ENCODE measurements around the gene PYCR2.

PYCR2 gene

DNA sequence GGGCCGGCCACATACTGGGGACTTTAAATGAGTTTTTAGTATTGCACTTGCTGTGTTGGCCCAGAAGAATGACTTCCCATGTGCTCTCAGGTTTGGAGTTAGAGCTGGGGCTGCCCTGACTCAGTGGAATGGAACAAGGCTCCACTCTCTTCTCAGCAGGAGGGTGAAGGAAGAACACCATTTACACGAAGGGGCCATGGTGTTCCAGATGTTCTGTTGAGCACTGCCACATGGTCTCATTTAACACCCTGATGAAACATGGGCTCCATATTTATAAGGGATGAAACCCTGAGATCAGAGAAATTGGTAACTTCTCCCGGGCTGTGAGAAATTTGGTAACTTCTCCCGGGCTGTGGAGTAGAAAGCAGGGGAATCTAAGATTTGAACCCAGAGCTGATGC lies 5.8 kb downstream of the PYCR2 start:
- in situ Hi-C loops (cut with HindIII; ENCODE audit: low sequenced_read_pairs) = no loop called here
- H3K4me3 ChIP-seq (ENCODE audit: low read depth, low read length) = no peak overlapping the region
- TF ChIP-seq CTCF (IDR thresholded peaks at IDR 0.05; ENCODE audit: low read depth, low read length, missing control alignments) = no peak
- DNase-seq (ENCODE audit: low read depth) = no peak

- in situ Hi-C loops (cut with HindIII; ENCODE audit: low sequenced_read_pairs) = no loop called here
- H3K4me3 ChIP-seq (ENCODE audit: low read depth, low read length) = no peak overlapping the region
- TF ChIP-seq CTCF (IDR thresholded peaks at IDR 0.05; ENCODE audit: low read depth, low read length, missing control alignments) = no peak
- DNase-seq (ENCODE audit: low read depth) = no peak
Observed at GRCh38 chr1:225917536-225917935, 6.5 kb downstream of the PYCR2 start.

DNA sequence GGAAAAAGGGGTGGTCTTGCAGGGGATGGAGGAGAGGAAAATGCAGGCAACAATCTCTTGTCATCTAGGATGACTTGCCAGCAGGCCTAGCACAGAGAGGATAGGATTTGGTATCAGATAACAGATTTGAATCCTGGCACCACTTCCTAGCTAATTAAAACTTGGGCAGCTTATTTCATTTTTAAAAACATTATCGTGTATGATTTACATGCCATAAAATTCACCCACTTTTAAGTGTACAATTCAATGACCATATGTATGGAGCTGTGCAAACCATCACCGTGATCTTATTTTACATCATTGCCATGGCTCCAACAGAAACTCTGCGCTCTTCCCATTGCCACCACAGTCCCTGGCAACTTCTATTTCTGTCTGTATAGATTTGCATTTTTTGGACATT lies 6.9 kb downstream of the PYCR2 start:
- in situ Hi-C loops (cut with HindIII; ENCODE audit: low sequenced_read_pairs) = no loop called here
- no peak for TF ChIP-seq CTCF (IDR thresholded peaks at IDR 0.05; ENCODE audit: low read depth, low read length, missing control alignments)
- H3K4me3 ChIP-seq (ENCODE audit: low read depth, low read length) = no peak overlapping the region
- no peak for DNase-seq (ENCODE audit: low read depth)

GRCh38 chr1:225915538-225915991 lies 8.5 kb downstream of the PYCR2 start:
- in situ Hi-C loops (cut with HindIII; ENCODE audit: low sequenced_read_pairs) = no loop called here
- no peak for DNase-seq (ENCODE audit: low read depth)
- no peak overlapping the region for H3K4me3 ChIP-seq (ENCODE audit: low read depth, low read length)
- TF ChIP-seq CTCF (IDR thresholded peaks at IDR 0.05; ENCODE audit: low read depth, low read length, missing control alignments) = no peak

DNA sequence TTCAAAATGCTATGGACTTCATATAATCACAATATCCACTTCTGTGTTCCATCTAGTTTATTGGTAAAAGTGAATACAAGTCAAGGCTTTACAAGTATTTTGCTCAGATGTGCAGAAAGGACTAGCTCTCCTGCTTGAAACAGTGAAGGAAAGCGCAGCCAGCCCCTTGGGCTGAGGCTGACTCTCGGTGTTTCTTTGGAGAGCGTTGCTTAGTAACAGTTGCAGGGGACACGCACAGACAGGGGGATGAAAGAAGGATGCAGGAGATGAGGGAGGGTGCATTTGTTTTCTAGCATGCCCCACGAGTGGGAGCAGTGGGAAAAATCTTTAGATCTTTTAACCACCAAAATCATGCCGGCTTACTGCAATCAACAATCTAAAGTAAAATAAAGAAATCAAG lies 9.1 kb downstream of the PYCR2 start:
- H3K4me3 ChIP-seq (ENCODE audit: low read depth, low read length) = no peak overlapping the region
- TF ChIP-seq CTCF (IDR thresholded peaks at IDR 0.05; ENCODE audit: low read depth, low read length, missing control alignments) = no peak
- in situ Hi-C loops (cut with HindIII; ENCODE audit: low sequenced_read_pairs) = no loop called here
- no peak for DNase-seq (ENCODE audit: low read depth)

GRCh38 chr1:225914391-225914790 lies 9.7 kb downstream of the PYCR2 start:
- no peak overlapping the region for H3K4me3 ChIP-seq (ENCODE audit: low read depth, low read length)
- DNase-seq (ENCODE audit: low read depth) = no peak
- in situ Hi-C loops (cut with HindIII; ENCODE audit: low sequenced_read_pairs) = no loop called here
- TF ChIP-seq CTCF (IDR thresholded peaks at IDR 0.05; ENCODE audit: low read depth, low read length, missing control alignments) = no peak

All from astrocyte of the cerebellum (primary cell).